SU-DHL-6 (cell line): ENCODE results near the gene CD200.
"Not testable (repeated sequence)": the region's sequence is repeated elsewhere in the genome, so short reads cannot be mapped to it uniquely, and the experiment has no call there.

Source experiments
- H2AFZ ChIP-seq: fragments of 200-600 bp; sonication (generic); 2 replicates; pipeline ENCODE4 v1.6.1; 2014; ENCODE audit warnings: low read depth, mild to moderate bottlenecking, moderate library complexity, mixed read lengths, antibody characterized with exemption, low read length; ENCODE audit not compliant: severe bottlenecking
- H3F3A ChIP-seq: fragments of 200-600 bp; shearing (Covaris generic); 2 replicates; pipeline ENCODE4 v1.6.0; 2016; ENCODE audit warnings: antibody characterized with exemption, mild to moderate bottlenecking; ENCODE audit not compliant: insufficient read depth
- H3K27ac ChIP-seq: fragments of 200-600 bp; sonication (generic); 2 replicates; pipeline ENCODE4 v1.5.1; 2016; ENCODE audit warnings: low read depth, mild to moderate bottlenecking, low read length, moderate library complexity, mixed read lengths
- H3K27me3 ChIP-seq: fragments of 200-600 bp; sonication (generic), shearing (Covaris generic); 2 replicates; pipeline ENCODE4 v1.6.0; 2014; ENCODE audit warnings: mild to moderate bottlenecking, low read length
- H3K36me3 ChIP-seq: fragments of 200-600 bp; sonication (generic); 2 replicates; pipeline ENCODE4 v1.6.1; 2014; ENCODE audit warnings: mild to moderate bottlenecking, low read length, mixed read lengths
- H3K4me2 ChIP-seq: fragments of 300-600, 200-600 bp; shearing (Covaris generic), sonication (generic); 2 replicates; pipeline ENCODE4 v1.6.0; 2014; ENCODE audit warnings: low read length, low read depth, mild to moderate bottlenecking; ENCODE audit not compliant: poor library complexity, severe bottlenecking
- H3K4me3 ChIP-seq: fragments of 200-600 bp; sonication (generic); 2 replicates; pipeline ENCODE4 v1.5.1; 2014; ENCODE audit warnings: antibody characterized with exemption, low read length, mild to moderate bottlenecking, mixed read lengths; ENCODE audit not compliant: insufficient read depth, poor library complexity, severe bottlenecking
- H3K79me2 ChIP-seq: fragments of 200-600 bp; sonication (generic); 2 replicates; pipeline ENCODE4 v1.6.1; 2014; ENCODE audit warnings: mild to moderate bottlenecking, low read length, moderate library complexity; ENCODE audit not compliant: insufficient read depth
- H3K9ac ChIP-seq: fragments of 200-600 bp; sonication (generic); 2 replicates; pipeline ENCODE4 v1.7.0; 2014; ENCODE audit warnings: mild to moderate bottlenecking, low read length
- H3K9me2 ChIP-seq: fragments of 200-600 bp; sonication (generic); replicated peaks from 2 replicates; pipeline ENCODE4 v1.6.1; 2014; ENCODE audit warnings: low read length; ENCODE audit not compliant: insufficient read depth
- H3K9me3 ChIP-seq: fragments of 200-600 bp; sonication (generic); 2 replicates; pipeline ENCODE4 v1.6.1; 2014; ENCODE audit warnings: low read length, mixed read lengths; ENCODE audit not compliant: insufficient read depth
- H4K20me1 ChIP-seq: fragments of 200-600 bp; sonication (generic); 2 replicates; pipeline ENCODE4 v1.6.1; 2014; ENCODE audit warnings: low read depth, mild to moderate bottlenecking, antibody characterized with exemption, low read length, moderate library complexity, mixed read lengths
- CTCF ChIP-seq: fragments of 200-600 bp; sonication (generic); IDR thresholded peaks from one replicate; pipeline ENCODE4 v1.5.1; 2017; ENCODE audit warnings: antibody characterized with exemption, mild to moderate bottlenecking, low read length, moderate library complexity; ENCODE audit not compliant: insufficient read depth, poor library complexity, severe bottlenecking
- EZH2phosphoT487 ChIP-seq: fragments of 200-600 bp; sonication (generic), shearing (Covaris generic); conservative IDR thresholded peaks from 2 replicates; pipeline ENCODE4 v1.6.1; 2018; ENCODE audit warnings: mild to moderate bottlenecking, antibody characterized with exemption, low read length, moderate library complexity, mixed read lengths

Gene CD200

GRCh38 chr3:112395896-112396290, 62.9 kb downstream of the CD200 start:
- H3K4me3 ChIP-seq, result no peak overlapping the region
- no peaks in the 10 kb centered on the region for H3K9me3 ChIP-seq
- no peak overlapping the region for H3K4me2 ChIP-seq
- no peaks in the 10 kb centered on the region for H3K79me2 ChIP-seq
- H4K20me1 ChIP-seq, result no peaks in the 10 kb centered on the region
- no peak overlapping the region for H2AFZ ChIP-seq
- H3K36me3 ChIP-seq, result 0 out of 2 replicates have a peak, but pooled peaks cover 3% of the 10 kb centered on the region
- no peaks in the 10 kb centered on the region for H3K9me2 ChIP-seq
- TF ChIP-seq EZH2phosphoT487 (no peak), CTCF (no peak)
- H3F3A ChIP-seq, result no peaks in the 10 kb centered on the region
- H3K27me3 ChIP-seq, result no peaks in the 10 kb centered on the region
- no peak overlapping the region for H3K9ac ChIP-seq
- H3K27ac ChIP-seq, result no peak overlapping the region

- H3K4me2 ChIP-seq, result no peak overlapping the region
Observed at GRCh38 chr3:112397556-112397955, 64.6 kb downstream of the CD200 start.

GRCh38 chr3:112399064-112399463, 66.1 kb downstream of the CD200 start:
- Histone ChIP-seq H4K20me1 (no peaks in the 10 kb centered on the region), H3K9me3 (no peaks in the 10 kb centered on the region), H3K9ac (no peak overlapping the region), H3K9me2 (no peaks in the 10 kb centered on the region), H3K79me2 (no peaks in the 10 kb centered on the region), H3K27ac (no peak overlapping the region), H3K27me3 (no peaks in the 10 kb centered on the region), H3F3A (no peaks in the 10 kb centered on the region), H2AFZ (no peak overlapping the region), H3K4me2 (no peak overlapping the region), H3K4me3 (no peak overlapping the region), H3K36me3 (no peaks in the 10 kb centered on the region)
- no peak for TF ChIP-seq EZH2phosphoT487
- no peak for TF ChIP-seq CTCF

More at GRCh38 chr3:112397556-112397955, 64.6 kb downstream of the CD200 start:
- H3K9ac ChIP-seq, result no peak overlapping the region
- H4K20me1 ChIP-seq, result no peaks in the 10 kb centered on the region
- no peaks in the 10 kb centered on the region for H3F3A ChIP-seq
- H3K79me2 ChIP-seq, result no peaks in the 10 kb centered on the region
- no peaks in the 10 kb centered on the region for H3K9me3 ChIP-seq
- no peak overlapping the region for H3K27ac ChIP-seq
- H3K9me2 ChIP-seq, result no peaks in the 10 kb centered on the region
- no peaks in the 10 kb centered on the region for H3K27me3 ChIP-seq
- H3K36me3 ChIP-seq, result 0 out of 2 replicates have a peak, but pooled peaks cover 3% of the 10 kb centered on the region
- H3K4me3 ChIP-seq, result no peak overlapping the region
- no peak overlapping the region for H2AFZ ChIP-seq
- TF ChIP-seq EZH2phosphoT487 (no peak), CTCF (no peak)

GRCh38 chr3:112399554-112399953, 66.6 kb downstream of the CD200 start:
- not testable (repeated sequence) for H3K27ac ChIP-seq, H3K36me3 ChIP-seq, H3K4me2 ChIP-seq

GRCh38 chr3:112400317-112400716, 67.4 kb downstream of the CD200 start:
- H3K36me3 ChIP-seq, H3K9ac ChIP-seq, H3F3A ChIP-seq, H4K20me1 ChIP-seq, H3K9me3 ChIP-seq, H3K4me2 ChIP-seq, H2AFZ ChIP-seq, H3K79me2 ChIP-seq, H3K27ac ChIP-seq, H3K9me2 ChIP-seq, H3K4me3 ChIP-seq, H3K27me3 ChIP-seq: not testable (repeated sequence)

More at GRCh38 chr3:112399554-112399953, 66.6 kb downstream of the CD200 start:
- not testable (repeated sequence) for H3K79me2 ChIP-seq, H2AFZ ChIP-seq, H3K4me3 ChIP-seq, H3F3A ChIP-seq, H3K9ac ChIP-seq, H4K20me1 ChIP-seq, H3K9me3 ChIP-seq, H3K9me2 ChIP-seq, H3K27me3 ChIP-seq
